PC-3 (cell line): ENCODE results near the gene CCDC182. TPM values are rescaled to one million over a fixed set of nuclear protein-coding genes. Genes with fewer than 3 reads are reported as not detected.

Experiments
- ATAC-seq: fragments of 200-7000 bp; cut with Tn5 transposase; 2 replicates; pipeline ENCODE4 v1.9.1; 2020; ENCODE audit warnings: mild to moderate bottlenecking, moderate library complexity
- BruUV-seq: library from RNA; stranded (reverse); fragments of 400-500 nt; replicated peaks from 2 replicates; lab custom pipeline; 2021; lab: Mats Ljungman, UMichigan
- CTCF ChIA-PET: fragments of 300-600 bp; sonication (Branson Sonifier 250); formaldehyde crosslinking; loops from one replicate; lab custom pipeline; 2022; ENCODE audit warnings: antibody characterized with exemption; lab: Charles Lee
- POLR2A ChIA-PET: fragments of 300-600 bp; sonication (Branson Sonifier 250); formaldehyde crosslinking; loops from one replicate; lab custom pipeline; 2022; ENCODE audit warnings: antibody characterized with exemption; ENCODE audit not compliant: unreplicated experiment; lab: Charles Lee
- DNase-seq: peaks from one replicate; pipeline ENCODE4 v3.0.0-alpha.2; 2015
- H2AFZ ChIP-seq: fragments of 300-600 bp; sonication (generic); 2 replicates; pipeline ENCODE4 v1.6.0; 2016; ENCODE audit warnings: antibody characterized with exemption, low read length
- H3F3A ChIP-seq: fragments of 300-600 bp; sonication (generic); one replicate; pipeline ENCODE4 v1.6.0; 2017; ENCODE audit warnings: antibody characterized with exemption, low read length, control low read depth, mild to moderate bottlenecking; ENCODE audit not compliant: unreplicated experiment
- H3K27ac ChIP-seq: fragments of 300-600 bp; sonication (generic); 2 replicates; pipeline ENCODE4 v1.5.1; 2016; ENCODE audit warnings: mild to moderate bottlenecking, low read length
- H3K27me3 ChIP-seq: fragments of 300-600 bp; sonication (generic); 2 replicates; pipeline ENCODE4 v1.6.1; 2016; ENCODE audit warnings: low read length, mixed read lengths
- H3K36me3 ChIP-seq: fragments of 300-600 bp; sonication (generic); 2 replicates; pipeline ENCODE4 v1.6.1; 2016; ENCODE audit warnings: low read depth, mixed run types, low read length, mixed read lengths
- H3K4me1 ChIP-seq: fragments of 300-600 bp; sonication (generic); 2 replicates; pipeline ENCODE4 v1.5.1; 2016; ENCODE audit warnings: low read length; ENCODE audit not compliant: insufficient read depth
- H3K4me2 ChIP-seq: fragments of 300-600 bp; sonication (generic); 2 replicates; pipeline ENCODE4 v1.6.0; 2016; ENCODE audit warnings: low read length
- H3K4me3 ChIP-seq: fragments of 300-600 bp; sonication (generic); 2 replicates; pipeline ENCODE4 v1.5.1; 2016; ENCODE audit warnings: mild to moderate bottlenecking, low read length, mixed read lengths
- H3K79me2 ChIP-seq: fragments of 300-600 bp; sonication (generic); 2 replicates; pipeline ENCODE4 v1.6.1; 2017; ENCODE audit warnings: low read length, mixed read lengths
- H3K9ac ChIP-seq: fragments of 300-600 bp; sonication (generic); 2 replicates; pipeline ENCODE4 v1.6.0; 2016; ENCODE audit warnings: mild to moderate bottlenecking, low read length
- H3K9me2 ChIP-seq: fragments of 300-600 bp; sonication (generic); replicated peaks from 2 replicates; pipeline ENCODE4 v1.6.1; 2016; ENCODE audit warnings: mixed run types, low read length, mixed read lengths
- H3K9me3 ChIP-seq: fragments of 300-600 bp; sonication (generic); 2 replicates; pipeline ENCODE4 v1.6.1; 2016; ENCODE audit warnings: low read length, mixed read lengths
- H4K20me1 ChIP-seq: fragments of 300-600 bp; sonication (generic); 2 replicates; pipeline ENCODE4 v1.6.1; 2016; ENCODE audit warnings: low read length, mixed read lengths
- EZH2 ChIP-seq: fragments of 300-600 bp; sonication (generic); IDR thresholded peaks from one replicate; pipeline ENCODE4 v1.6.1; 2017; ENCODE audit warnings: antibody characterized with exemption, mild to moderate bottlenecking, low read length; ENCODE audit not compliant: unreplicated experiment
- EZH2phosphoT487 ChIP-seq: fragments of 300-600 bp; sonication (generic); IDR thresholded peaks from 2 replicates; pipeline ENCODE4 v1.6.1; 2018; ENCODE audit warnings: mild to moderate bottlenecking, antibody characterized with exemption, low read length, borderline replicate concordance
- intact Hi-C: fragments of 100-400 bp; cut with micrococcal nuclease; formaldehyde crosslinking; loops from 2 replicates; pipeline ENCODE4 v1.9.0; 2023
- total RNA-seq: library from RNA; depleted of rRNA; stranded (reverse); fragments of >200 nt; gene quantifications from 2 replicates; pipeline ENCODE4 v1.2.3, GENCODE V29; 2014
- TF ChIP-seq, protein P1 (sequence below): fragments of 300-600 bp; sonication (generic); conservative IDR thresholded peaks from 2 replicates; pipeline ENCODE4 v1.5.1; 2017; ENCODE audit warnings: antibody characterized with exemption, low read depth, mild to moderate bottlenecking, low read length

The CCDC182 gene
- total RNA-seq, 1 experiment from 2014 or later, result not detected

DNA sequence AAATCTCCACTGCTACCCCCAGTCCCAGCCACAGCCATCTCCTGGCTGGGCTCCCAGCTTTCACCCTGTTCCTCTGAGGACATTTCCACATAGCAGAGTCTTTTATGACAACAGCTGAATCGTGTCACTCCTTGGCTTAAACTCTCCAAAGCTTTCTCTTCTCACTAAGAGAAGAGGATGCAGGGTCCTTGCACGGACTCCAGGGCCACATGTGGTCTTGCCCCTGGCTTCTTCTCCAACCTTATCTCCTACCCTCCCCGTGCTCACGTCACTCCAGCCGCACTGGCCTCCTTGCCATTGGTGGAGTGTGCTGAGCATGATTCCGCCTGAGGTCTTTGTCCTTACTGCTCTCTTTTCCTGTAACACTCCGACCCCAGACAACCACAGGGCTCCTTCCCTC, 39.9 kb upstream of the CCDC182 start:
- Histone ChIP-seq H2AFZ (no peak overlapping the region), H3K27me3 (peaks cover 59% of the 10 kb centered on the region), H3K4me3 (no peak overlapping the region), H3K9me3 (no peaks in the 10 kb centered on the region), H3K79me2 (no peaks in the 10 kb centered on the region), H3K4me1 (no peaks in the 10 kb centered on the region), H3K9me2 (no peaks in the 10 kb centered on the region), H3K9ac (no peak overlapping the region), H4K20me1 (no peaks in the 10 kb centered on the region), H3K36me3 (no peaks in the 10 kb centered on the region), H3F3A (no peaks in the 10 kb centered on the region), H3K27ac (no peak overlapping the region), H3K4me2 (no peak overlapping the region)
- POLR2A ChIA-PET, result no interaction called here
- no peak for DNase-seq
- no TSS peak for BruUV-seq
- CTCF ChIA-PET, result interaction anchor here (0.8 kb wide), 1 partner anchor 12 kb away, joined by 3 read pairs; no protein-coding TSS in a partner anchor
- TF ChIP-seq EZH2 (no peak), EZH2phosphoT487 (no peak)
- TF ChIP-seq, protein P1, sequence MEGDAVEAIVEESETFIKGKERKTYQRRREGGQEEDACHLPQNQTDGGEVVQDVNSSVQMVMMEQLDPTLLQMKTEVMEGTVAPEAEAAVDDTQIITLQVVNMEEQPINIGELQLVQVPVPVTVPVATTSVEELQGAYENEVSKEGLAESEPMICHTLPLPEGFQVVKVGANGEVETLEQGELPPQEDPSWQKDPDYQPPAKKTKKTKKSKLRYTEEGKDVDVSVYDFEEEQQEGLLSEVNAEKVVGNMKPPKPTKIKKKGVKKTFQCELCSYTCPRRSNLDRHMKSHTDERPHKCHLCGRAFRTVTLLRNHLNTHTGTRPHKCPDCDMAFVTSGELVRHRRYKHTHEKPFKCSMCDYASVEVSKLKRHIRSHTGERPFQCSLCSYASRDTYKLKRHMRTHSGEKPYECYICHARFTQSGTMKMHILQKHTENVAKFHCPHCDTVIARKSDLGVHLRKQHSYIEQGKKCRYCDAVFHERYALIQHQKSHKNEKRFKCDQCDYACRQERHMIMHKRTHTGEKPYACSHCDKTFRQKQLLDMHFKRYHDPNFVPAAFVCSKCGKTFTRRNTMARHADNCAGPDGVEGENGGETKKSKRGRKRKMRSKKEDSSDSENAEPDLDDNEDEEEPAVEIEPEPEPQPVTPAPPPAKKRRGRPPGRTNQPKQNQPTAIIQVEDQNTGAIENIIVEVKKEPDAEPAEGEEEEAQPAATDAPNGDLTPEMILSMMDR, result no peak
- no peak for ATAC-seq
- intact Hi-C loops, result no loop called here

DNA sequence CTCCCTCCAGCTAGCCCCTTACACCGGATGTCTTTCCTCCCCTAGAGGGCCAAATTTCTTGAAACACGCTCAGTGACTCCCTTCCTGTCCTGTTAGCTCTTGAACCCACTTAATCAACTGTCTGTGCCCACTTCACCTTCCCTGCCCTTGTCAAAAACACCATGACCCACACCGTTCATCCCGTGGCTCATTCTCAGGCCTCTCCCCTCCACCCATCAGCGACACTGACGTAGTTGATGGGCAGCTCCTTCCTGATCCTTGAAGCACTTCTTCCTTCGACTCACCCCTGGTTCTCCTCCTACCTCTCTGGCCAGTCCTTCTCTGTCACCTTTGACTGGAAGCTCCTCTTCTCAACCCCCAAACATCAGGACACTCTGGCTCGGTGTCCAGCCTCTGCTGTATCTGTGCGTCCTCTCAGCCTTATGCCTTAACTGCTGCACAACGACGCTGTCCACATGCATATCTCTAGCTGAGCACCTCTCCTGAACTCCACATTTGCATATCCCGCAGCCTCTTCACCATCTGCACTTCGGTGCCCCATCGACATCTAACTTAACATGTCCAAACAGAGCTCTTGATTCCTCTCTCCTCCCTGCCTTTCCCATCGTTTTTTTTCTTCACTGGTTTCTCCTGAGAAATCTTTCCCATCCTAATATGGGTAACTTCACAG, 39.3 kb upstream of the CCDC182 start:
- no peak overlapping the region for H3K9ac ChIP-seq
- no peaks in the 10 kb centered on the region for H3F3A ChIP-seq
- DNase-seq (no peak), ATAC-seq (no peak)
- H3K4me1 ChIP-seq, result no peaks in the 10 kb centered on the region
- no peaks in the 10 kb centered on the region for H3K79me2 ChIP-seq
- TF ChIP-seq EZH2phosphoT487 (no peak), EZH2 (no peak)
- TF ChIP-seq, protein P1, result no peak
- H3K27me3 ChIP-seq, result peaks cover 54% of the 10 kb centered on the region
- no peaks in the 10 kb centered on the region for H3K9me2 ChIP-seq
- no peak overlapping the region for H2AFZ ChIP-seq
- intact Hi-C loops, result no loop called here
- H3K4me3 ChIP-seq, result no peak overlapping the region
- H3K4me2 ChIP-seq, result no peak overlapping the region
- no peaks in the 10 kb centered on the region for H4K20me1 ChIP-seq
- BruUV-seq, result no TSS peak
- ChIA-PET POLR2A (interaction anchor here (0.6 kb wide), 1 partner anchor 10 kb away, joined by 16 read pairs; no protein-coding TSS in a partner anchor), CTCF (interaction anchor here (0.8 to 2.0 kb wide), 4 partner anchors 13 to 677 kb away, joined by 3 to 10 read pairs (median 4); no protein-coding TSS in a partner anchor)
- H3K9me3 ChIP-seq, result no peaks in the 10 kb centered on the region
- no peak overlapping the region for H3K27ac ChIP-seq
- no peaks in the 10 kb centered on the region for H3K36me3 ChIP-seq

DNA sequence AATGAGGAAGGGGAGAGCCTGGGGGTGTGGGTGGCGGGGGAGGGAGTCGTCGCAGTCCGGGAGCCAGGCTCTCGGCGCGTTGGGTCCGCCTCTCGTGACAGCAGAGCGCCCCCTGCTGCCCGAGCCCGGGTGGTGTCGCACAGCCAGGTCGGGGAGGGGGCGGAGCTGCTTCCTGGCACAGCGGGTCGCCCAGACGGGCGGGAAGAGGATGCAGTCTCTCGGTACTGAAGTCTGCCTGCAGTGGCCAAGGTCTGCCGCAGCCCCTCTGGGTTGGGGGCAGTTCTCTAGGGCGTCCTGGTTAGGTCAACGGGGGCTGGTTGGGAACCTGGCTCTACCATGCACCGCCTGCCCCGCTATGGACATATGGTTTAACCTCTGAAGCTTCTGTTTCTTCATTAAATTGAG, 38.2 kb upstream of the CCDC182 start:
- Histone ChIP-seq H3K4me3 (no peak overlapping the region), H3F3A (no peaks in the 10 kb centered on the region), H3K4me1 (no peaks in the 10 kb centered on the region), H3K9me3 (no peaks in the 10 kb centered on the region), H4K20me1 (no peaks in the 10 kb centered on the region), H3K4me2 (peak overlapping the region; percentile 63), H3K36me3 (no peaks in the 10 kb centered on the region), H2AFZ (peak overlapping the region; percentile 42; the same call in 1 of the 2 replicates), H3K9me2 (no peaks in the 10 kb centered on the region), H3K79me2 (no peaks in the 10 kb centered on the region), H3K9ac (no peak overlapping the region), H3K27ac (no peak overlapping the region), H3K27me3 (peaks cover 45% of the 10 kb centered on the region)
- TF ChIP-seq EZH2 (no peak), EZH2phosphoT487 (no peak)
- TF ChIP-seq, protein P1, result peak; percentile 98
- no TSS peak for BruUV-seq
- DNase-seq (peak; percentile 79), ATAC-seq (peak; percentile 90)
- intact Hi-C loops, result no loop called here
- POLR2A ChIA-PET, result interaction anchor here (0.5 kb wide), 1 partner anchor 224 kb away, joined by 6 read pairs; no protein-coding TSS in a partner anchor
- CTCF ChIA-PET, result interaction anchor here (0.7 to 2.0 kb wide), 8 partner anchors 17 to 1680 kb away, joined by 3 to 10 read pairs (median 4); partner anchors contain the start of gene DYNLL2
